ENCODE data around the gene MYCN. TPM values are rescaled to one million over a fixed set of nuclear protein-coding genes. Genes with fewer than 3 reads are reported as not detected.

MYCN gene
- total and polyA plus RNA-seq, 2 of the 13 experiments (the other 11 are each of a cell fraction or from before 2014, with no cell fraction given) = not detected

DNA sequence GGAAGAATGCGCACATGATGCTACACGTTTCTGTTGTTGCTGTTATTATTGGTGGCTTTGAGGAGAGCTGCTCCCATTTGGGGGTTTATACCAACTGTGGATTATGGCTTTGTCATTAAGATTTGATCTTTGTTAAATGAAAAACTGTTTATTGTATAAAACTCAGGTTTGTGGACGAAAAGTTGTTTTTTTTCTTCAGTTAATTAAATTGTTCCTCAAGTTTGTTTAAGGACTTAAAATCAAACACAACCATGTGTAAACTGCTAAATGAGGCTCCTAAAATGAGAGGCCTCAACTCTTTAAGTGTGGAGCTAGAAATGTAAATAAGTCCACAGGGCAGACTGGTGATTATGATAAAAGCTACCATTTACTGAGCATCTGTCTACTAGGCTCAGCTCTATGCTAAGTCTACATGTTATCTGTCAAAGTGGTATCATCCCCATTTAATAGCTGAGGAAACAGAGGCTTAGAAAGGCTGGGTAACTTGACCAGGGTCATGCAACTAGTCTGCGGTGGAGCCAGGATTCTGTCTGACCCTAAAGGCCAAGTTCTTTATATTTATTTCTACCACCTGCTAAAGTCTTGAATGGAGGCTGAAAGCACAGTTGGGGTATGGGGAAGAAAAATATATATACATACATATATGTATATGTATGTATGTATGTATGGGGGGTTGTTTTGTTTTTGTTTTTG, 4.1 kb downstream of the MYCN start:
- ATAC-seq (no peak), DNase-seq (ENCODE audit: low spot score) (no peak), FAIRE-seq (no peak)
- TF ChIP-seq, protein P1, sequence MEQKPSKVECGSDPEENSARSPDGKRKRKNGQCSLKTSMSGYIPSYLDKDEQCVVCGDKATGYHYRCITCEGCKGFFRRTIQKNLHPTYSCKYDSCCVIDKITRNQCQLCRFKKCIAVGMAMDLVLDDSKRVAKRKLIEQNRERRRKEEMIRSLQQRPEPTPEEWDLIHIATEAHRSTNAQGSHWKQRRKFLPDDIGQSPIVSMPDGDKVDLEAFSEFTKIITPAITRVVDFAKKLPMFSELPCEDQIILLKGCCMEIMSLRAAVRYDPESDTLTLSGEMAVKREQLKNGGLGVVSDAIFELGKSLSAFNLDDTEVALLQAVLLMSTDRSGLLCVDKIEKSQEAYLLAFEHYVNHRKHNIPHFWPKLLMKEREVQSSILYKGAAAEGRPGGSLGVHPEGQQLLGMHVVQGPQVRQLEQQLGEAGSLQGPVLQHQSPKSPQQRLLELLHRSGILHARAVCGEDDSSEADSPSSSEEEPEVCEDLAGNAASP (CRISPR knock-in tag; IDR thresholded peaks at IDR 0.05; ENCODE audit: borderline replicate concordance) = no peak
- TF ChIP-seq ZNF143 (CRISPR knock-in tag; IDR thresholded peaks at IDR 0.05) = no peak
- TF ChIP-seq, protein P2, sequence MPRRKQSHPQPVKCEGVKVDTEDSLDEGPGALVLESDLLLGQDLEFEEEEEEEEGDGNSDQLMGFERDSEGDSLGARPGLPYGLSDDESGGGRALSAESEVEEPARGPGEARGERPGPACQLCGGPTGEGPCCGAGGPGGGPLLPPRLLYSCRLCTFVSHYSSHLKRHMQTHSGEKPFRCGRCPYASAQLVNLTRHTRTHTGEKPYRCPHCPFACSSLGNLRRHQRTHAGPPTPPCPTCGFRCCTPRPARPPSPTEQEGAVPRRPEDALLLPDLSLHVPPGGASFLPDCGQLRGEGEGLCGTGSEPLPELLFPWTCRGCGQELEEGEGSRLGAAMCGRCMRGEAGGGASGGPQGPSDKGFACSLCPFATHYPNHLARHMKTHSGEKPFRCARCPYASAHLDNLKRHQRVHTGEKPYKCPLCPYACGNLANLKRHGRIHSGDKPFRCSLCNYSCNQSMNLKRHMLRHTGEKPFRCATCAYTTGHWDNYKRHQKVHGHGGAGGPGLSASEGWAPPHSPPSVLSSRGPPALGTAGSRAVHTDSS (CRISPR knock-in tag; conservative IDR thresholded peaks at IDR 0.05) = no peak
- no peak for TF ChIP-seq ZNF101 (CRISPR knock-in tag; IDR thresholded peaks at IDR 0.05; ENCODE audit: borderline replicate concordance, low read depth)
- no peak for TF ChIP-seq KLF16 (CRISPR knock-in tag; IDR thresholded peaks at IDR 0.05)
- TF ChIP-seq, protein P3, sequence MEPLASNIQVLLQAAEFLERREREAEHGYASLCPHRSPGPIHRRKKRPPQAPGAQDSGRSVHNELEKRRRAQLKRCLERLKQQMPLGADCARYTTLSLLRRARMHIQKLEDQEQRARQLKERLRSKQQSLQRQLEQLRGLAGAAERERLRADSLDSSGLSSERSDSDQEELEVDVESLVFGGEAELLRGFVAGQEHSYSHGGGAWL (CRISPR knock-in tag; IDR thresholded peaks at IDR 0.05) = no peak
- no peak for TF ChIP-seq ZNF33B (CRISPR knock-in tag; IDR thresholded peaks at IDR 0.05)
- TF ChIP-seq ZNF7 (CRISPR knock-in tag; IDR thresholded peaks at IDR 0.05) = no peak
- no peak for TF ChIP-seq ZNF136 (CRISPR knock-in tag; IDR thresholded peaks at IDR 0.05; ENCODE audit: low read depth)
- H3K9ac ChIP-seq (ENCODE audit: insufficient read depth, low read depth, low read length) = no peak overlapping the region
- WGBS (ENCODE audit: low lambda C conversion rate) = 55% methylated on average over 4 of the region's 4 CpGs
- intact Hi-C loops (cut with micrococcal nuclease; ENCODE audit: unreplicated experiment) = loop anchor here (5.0 kb wide), 1 partner anchor 148 kb away; no protein-coding TSS in a partner anchor
- H3K4me1 ChIP-seq (ENCODE audit: insufficient read depth, low read length) = peaks cover 11% of the 10 kb centered on the region; the same call in 1 of the 2 replicates
- no peak overlapping the region for H3K27ac ChIP-seq (ENCODE audit: extremely low read length, insufficient read depth, low read length)
- no peaks in the 10 kb centered on the region for H3K9me3 ChIP-seq (ENCODE audit: low read length)
- H3K36me3 ChIP-seq (replicated peaks in 1 of 2; ENCODE audit: control insufficient read depth in 1 of 2, insufficient read depth in 2 of 2, low read length in 2 of 2) = no peaks in the 10 kb centered on the region
- no TSS peak for BruUV-seq (replicated peaks)
- H3K4me3 ChIP-seq (replicated peaks in 1 of 3; ENCODE audit: insufficient read depth in 1 of 3, low read depth in 2 of 3, low read length in 3 of 3) = no peak overlapping the region
- H2AFZ ChIP-seq (ENCODE audit: low read length) = no peak overlapping the region
- in situ Hi-C loops (cut with HindIII; ENCODE audit: extremely low pct_ligation_motif_present, low pct_unique_long_range_greater_than_20kb) = loop anchor here (5.0 to 10.0 kb wide), 3 partner anchors 273 to 540 kb away; no protein-coding TSS in a partner anchor
- peaks cover 23 to 44% of the 10 kb centered on the region in 2 experiments for H3K27me3 ChIP-seq (ENCODE audit: control insufficient read depth in 1 of 2, insufficient read depth in 2 of 2, low read length in 2 of 2)
- CTCF ChIA-PET (ENCODE audit: low intra/inter-chr PET ratio, low total read pairs) = interaction anchor here (0.9 kb wide), 1 partner anchor 338 kb away, joined by 3 read pairs; no protein-coding TSS in a partner anchor
- no peaks in the 10 kb centered on the region for H3K79me2 ChIP-seq (ENCODE audit: insufficient read depth, low read length)
- H3K4me2 ChIP-seq (ENCODE audit: low read depth, low read length) = no peak overlapping the region
- POLR2A ChIA-PET = no interaction called here
- H4K20me1 ChIP-seq (ENCODE audit: insufficient read depth, low read length) = no peaks in the 10 kb centered on the region; the same call in 1 of the 2 replicates

All from HepG2 (cell line).